ENCODE data around the gene ZNF497. TPM values are rescaled to one million over a fixed set of nuclear protein-coding genes. Genes with fewer than 3 reads are reported as not detected.

The ZNF497 gene
- total and polyA plus RNA-seq, 8 donors = 0.95 to 5.3 (median 1.6) TPM

GRCh38 chr19:58393725-58394033 is 31.1 kb upstream of the ZNF497 start:
- no peak overlapping the region for H3K27ac ChIP-seq
- FAIRE-seq = no peak
- 85 to 86% methylated on average over 4 of the region's 4 CpGs for WGBS, 2 donors
- no peak for TF ChIP-seq CTCF (IDR thresholded peaks at IDR 0.05)
- ATAC-seq = no peak
- peaks cover 6 to 15% (median 7%) of the 10 kb centered on the region in 3 donors for H3K4me1 ChIP-seq
- H3K4me3 ChIP-seq = no peak overlapping the region
- DNase-seq = no peak
- no peaks in the 10 kb centered on the region for H3K9me3 ChIP-seq
- intact Hi-C loops (cut with DNase I) = no loop called here
- no peaks in the 10 kb centered on the region for H3K27me3 ChIP-seq
- peaks cover 4 to 28% (median 24%) of the 10 kb centered on the region in 3 donors for H3K36me3 ChIP-seq

- Histone ChIP-seq H3K4me1 (peaks cover 6 to 19% (median 13%) of the 10 kb centered on the region in 3 donors), H3K27me3 (no peaks in the 10 kb centered on the region), H3K4me3 (no peak overlapping the region), H3K36me3 (peaks cover 4 to 28% (median 24%) of the 10 kb centered on the region in 3 donors), H3K27ac (no peak overlapping the region), H3K9me3 (no peaks in the 10 kb centered on the region)
- 92 to 93% methylated on average over 26 of the region's 26 CpGs for WGBS, 2 donors
- no peak for FAIRE-seq
- intact Hi-C loops (cut with DNase I) = no loop called here
- DNase-seq = peak in 1 of 6 donors; percentile 25
- no peak for ATAC-seq
- TF ChIP-seq CTCF (IDR thresholded peaks at IDR 0.05) = no peak
These were observed 30.6 kb upstream of the ZNF497 start for GRCh38 chr19:58392945-58393724.

GRCh38 chr19:58388175-58388526 is 25.6 kb upstream of the ZNF497 start:
- peaks cover 12 to 30% (median 19%) of the 10 kb centered on the region in 3 donors for H3K4me1 ChIP-seq
- no peak overlapping the region for H3K27ac ChIP-seq
- TF ChIP-seq CTCF (IDR thresholded peaks at IDR 0.05) = no peak
- peak in 1 of 6 donors; percentile 31 for DNase-seq
- peaks cover 0 to 11% (median 7%) of the 10 kb centered on the region in 3 donors for H3K36me3 ChIP-seq
- WGBS, 2 donors = 51 to 58% methylated on average over 3 of the region's 3 CpGs
- H3K27me3 ChIP-seq = no peaks in the 10 kb centered on the region
- H3K4me3 ChIP-seq = peak overlapping the region; percentile 62 to 77 (median 68)
- no peaks in the 10 kb centered on the region for H3K9me3 ChIP-seq
- ATAC-seq = no peak
- FAIRE-seq = no peak
- intact Hi-C loops (cut with DNase I) = no loop called here

GRCh38 chr19:58387338-58388174 is 25.0 kb upstream of the ZNF497 start:
- Histone ChIP-seq H3K27ac (peak overlapping the region; percentile 91 to 98 (median 97)), H3K9me3 (no peaks in the 10 kb centered on the region), H3K4me1 (peaks cover 12 to 30% (median 19%) of the 10 kb centered on the region in 3 donors), H3K4me3 (peak overlapping the region; percentile 62 to 77 (median 68)), H3K27me3 (no peaks in the 10 kb centered on the region), H3K36me3 (peaks cover 0 to 5% (median 2%) of the 10 kb centered on the region in 3 donors)
- no peak for TF ChIP-seq CTCF (IDR thresholded peaks at IDR 0.05)
- intact Hi-C loops (cut with DNase I) = no loop called here
- WGBS, 2 donors = 3 to 5% methylated on average over 39 of the region's 39 CpGs
- DNase-seq (peak in 2 of 6 donors; percentile 20 to 31), FAIRE-seq (no peak), ATAC-seq (no peak)
